Measurements from ENCODE around the gene PAQR7. TPM values are rescaled to one million over a fixed set of nuclear protein-coding genes. Genes with fewer than 3 reads are reported as not detected.
A peak's percentile ranks its signal among the peaks of the same experiment; 100 is the strongest.

PAQR7 gene
- total RNA-seq, 1 experiment from 2014 or later, result 7.9 TPM

DNA sequence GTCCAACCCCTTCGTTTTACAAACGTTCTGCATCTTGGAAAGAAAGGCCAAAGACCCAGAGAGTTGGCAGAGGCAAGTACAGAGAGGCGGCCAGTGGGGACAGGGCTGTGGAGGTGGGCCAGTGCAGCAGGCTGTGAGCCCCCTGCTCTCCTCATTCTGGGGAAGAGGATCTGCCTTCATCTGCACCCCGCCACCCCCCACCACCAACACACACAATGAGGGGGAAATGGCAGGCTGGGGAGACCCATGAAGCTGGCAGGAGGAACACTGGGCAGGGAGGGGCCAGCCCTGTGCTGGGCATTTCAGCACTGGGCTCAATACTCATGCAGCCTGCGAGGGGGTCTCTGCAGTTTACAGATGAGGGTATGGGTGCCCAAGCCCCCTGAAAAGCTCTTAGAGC, 16.1 kb upstream of the PAQR7 start:
- no peaks in the 10 kb centered on the region; the same call in none of the 2 replicates for H3K36me3 ChIP-seq (replicated peaks; ENCODE audit: control insufficient read depth, insufficient read depth, low read length)
- no peaks in the 10 kb centered on the region for H3K27me3 ChIP-seq (ENCODE audit: control insufficient read depth, insufficient read depth, low read length)
- DNase-seq, result no peak
- H3K4me3 ChIP-seq (ENCODE audit: insufficient read depth, low read depth, low read length), result no peak overlapping the region

DNA sequence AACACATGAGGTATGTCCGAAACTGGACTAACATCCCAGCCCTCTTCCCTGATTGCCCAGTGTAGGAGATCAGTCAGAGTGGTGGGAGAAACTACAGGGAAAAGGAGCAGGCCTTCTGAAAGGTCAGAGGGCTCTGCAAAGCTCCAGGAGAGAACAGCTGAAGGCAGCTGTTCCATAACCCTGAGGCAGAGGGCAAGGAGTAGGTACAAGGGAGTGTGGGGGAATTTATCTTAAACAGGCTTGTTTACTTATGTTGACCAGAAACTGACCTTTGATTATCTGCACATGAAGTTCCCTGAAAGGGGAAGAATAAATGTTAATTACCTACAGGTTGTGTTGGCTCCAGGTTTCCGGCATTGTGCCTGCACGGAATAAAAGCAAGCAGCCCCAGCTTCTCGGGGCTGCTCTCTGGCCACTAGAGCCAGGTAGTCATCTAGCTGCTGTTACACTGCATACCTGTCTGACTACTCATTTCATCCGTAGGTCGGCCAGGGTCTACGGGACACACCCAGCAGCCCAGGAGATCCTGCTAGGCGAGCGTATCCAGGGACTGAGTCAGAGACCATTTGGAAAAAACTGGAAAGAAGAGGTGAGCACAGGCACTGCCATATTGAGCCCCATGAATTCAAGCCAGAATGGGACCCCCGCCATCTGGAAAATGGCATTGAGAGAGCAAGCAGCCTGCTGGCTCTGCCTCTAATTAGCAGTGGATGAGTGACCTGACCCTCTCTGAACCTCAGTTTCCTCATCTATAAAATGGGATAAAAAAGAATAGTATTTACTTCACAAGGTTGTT, 14.9 kb upstream of the PAQR7 start:
- DNase-seq, result no peak
- H3K4me3 ChIP-seq (ENCODE audit: insufficient read depth, low read depth, low read length), result no peak overlapping the region
- no peaks in the 10 kb centered on the region; the same call in 1 of the 2 replicates for H3K36me3 ChIP-seq (replicated peaks; ENCODE audit: control insufficient read depth, insufficient read depth, low read length)
- no peaks in the 10 kb centered on the region for H3K27me3 ChIP-seq (ENCODE audit: control insufficient read depth, insufficient read depth, low read length)

DNA sequence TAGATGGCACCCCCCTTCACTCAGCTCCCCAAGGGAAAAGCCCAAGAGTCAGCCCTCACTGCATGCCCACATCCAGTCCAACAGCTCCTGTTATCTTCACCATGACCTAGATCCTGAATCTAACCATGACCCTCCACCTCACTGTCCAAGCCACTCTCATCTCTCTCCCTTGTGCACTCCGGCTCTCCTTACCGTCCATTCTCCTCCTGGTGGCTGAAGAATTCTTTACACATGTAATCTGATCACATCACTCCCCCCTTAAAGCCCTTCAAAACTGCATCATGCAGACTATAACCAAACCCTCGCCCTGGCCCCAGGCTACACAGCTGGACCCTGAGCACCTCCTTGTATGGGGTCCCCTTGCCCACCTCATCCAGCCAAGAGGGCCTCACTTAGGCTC, 14.0 kb upstream of the PAQR7 start:
- no peak for DNase-seq
- H3K4me3 ChIP-seq (ENCODE audit: insufficient read depth, low read depth, low read length), result no peak overlapping the region
- H3K27me3 ChIP-seq (ENCODE audit: control insufficient read depth, insufficient read depth, low read length), result no peaks in the 10 kb centered on the region
- no peaks in the 10 kb centered on the region; the same call in 1 of the 2 replicates for H3K36me3 ChIP-seq (replicated peaks; ENCODE audit: control insufficient read depth, insufficient read depth, low read length)

DNA sequence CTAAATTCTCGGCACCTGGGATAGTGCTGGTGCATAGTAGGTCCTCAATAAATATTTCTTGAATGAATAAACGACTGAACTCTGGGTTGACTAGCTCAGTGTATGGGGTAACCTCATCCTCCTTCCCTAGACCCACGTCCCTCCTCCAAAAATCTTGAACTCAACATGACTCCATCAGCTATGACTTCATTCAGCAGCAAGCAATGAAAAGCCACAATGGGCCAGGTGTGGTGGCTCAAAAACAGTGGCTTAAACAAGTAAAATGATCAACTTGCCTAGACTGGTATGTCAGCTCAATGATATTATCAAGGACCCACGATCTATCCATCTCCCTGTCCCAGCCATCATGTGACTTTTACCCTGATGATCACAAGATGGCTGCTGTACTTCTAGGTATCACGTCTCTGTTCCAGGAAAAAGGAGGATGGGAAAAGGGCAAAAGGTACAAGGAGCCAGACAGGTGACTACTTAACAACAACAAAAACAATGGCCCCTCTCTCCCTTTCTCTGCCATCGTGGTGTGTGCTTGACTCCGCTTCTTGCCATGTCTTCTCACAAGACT, 13.0 kb upstream of the PAQR7 start:
- H3K4me3 ChIP-seq (ENCODE audit: insufficient read depth, low read depth, low read length), result no peak overlapping the region
- H3K27me3 ChIP-seq (ENCODE audit: control insufficient read depth, insufficient read depth, low read length), result no peaks in the 10 kb centered on the region
- DNase-seq, result no peak
- no peaks in the 10 kb centered on the region for H3K36me3 ChIP-seq (replicated peaks; ENCODE audit: control insufficient read depth, insufficient read depth, low read length)

DNA sequence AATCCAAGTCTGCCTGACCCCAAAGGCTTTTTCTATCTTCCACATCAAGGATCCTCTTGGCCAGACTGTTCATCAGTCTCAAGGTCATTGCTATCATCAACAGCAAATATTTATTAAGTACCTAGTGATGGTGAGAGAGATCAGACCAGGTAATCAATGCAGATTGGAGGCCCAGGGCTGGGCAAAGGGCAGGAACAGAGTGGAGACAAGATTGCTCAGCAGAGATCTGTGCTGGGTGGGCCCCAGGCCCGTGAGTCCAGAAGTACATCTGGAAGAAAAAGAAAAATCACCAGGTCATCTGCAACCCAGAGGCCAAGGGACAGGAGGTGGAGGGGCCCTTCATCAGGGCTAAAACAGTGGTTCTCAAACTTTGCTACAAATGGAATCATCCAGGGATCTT, 10.1 kb upstream of the PAQR7 start:
- Histone ChIP-seq H3K36me3 (replicated peaks; ENCODE audit: control insufficient read depth, insufficient read depth, low read length) (no peaks in the 10 kb centered on the region), H3K27me3 (ENCODE audit: control insufficient read depth, insufficient read depth, low read length) (no peaks in the 10 kb centered on the region; the same call in 1 of the 2 replicates), H3K4me3 (ENCODE audit: insufficient read depth, low read depth, low read length) (no peak overlapping the region)
- DNase-seq, result no peak

DNA sequence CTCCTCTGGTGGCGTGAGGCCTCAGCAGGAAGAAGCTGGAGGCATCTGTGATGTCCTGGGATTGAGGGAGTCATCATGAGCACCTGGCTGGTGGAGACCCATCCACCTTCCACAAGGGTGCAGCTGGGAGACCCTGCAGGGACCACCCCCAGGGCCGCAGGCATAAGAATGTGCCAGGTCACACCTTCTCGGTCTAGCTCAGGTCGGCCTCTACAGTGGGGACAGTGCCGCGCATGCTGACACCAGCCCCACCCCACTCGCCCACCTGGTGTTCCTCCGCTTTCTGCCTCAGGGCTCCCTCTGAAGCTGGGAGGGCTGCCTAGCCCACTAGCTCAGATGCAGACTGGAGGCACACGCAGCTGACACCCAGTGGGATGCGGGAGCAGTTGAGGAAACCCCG, 5.8 kb upstream of the PAQR7 start:
- peak; percentile 32 for DNase-seq
- no peaks in the 10 kb centered on the region; the same call in none of the 2 replicates for H3K27me3 ChIP-seq (ENCODE audit: control insufficient read depth, insufficient read depth, low read length)

DNA sequence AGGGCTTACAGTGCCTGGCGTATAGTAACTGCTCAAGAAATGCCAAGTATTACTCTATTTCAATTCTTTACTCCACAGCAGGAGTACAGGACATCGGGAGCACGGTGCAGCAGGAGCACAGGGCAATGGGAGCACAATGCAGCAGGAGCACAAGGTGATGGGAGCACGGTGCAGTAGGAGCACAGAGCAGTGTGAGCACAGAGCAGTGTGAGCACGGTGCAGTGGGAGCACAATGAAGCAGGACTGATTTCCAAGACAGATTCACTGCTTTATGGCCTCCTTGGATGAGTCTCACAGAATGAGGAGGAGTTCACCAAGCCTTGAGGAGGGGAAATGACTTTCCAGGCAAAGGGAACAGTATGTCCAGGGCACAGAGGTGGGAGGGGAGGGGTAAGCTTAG, 5.0 kb upstream of the PAQR7 start:
- H3K27me3 ChIP-seq (ENCODE audit: control insufficient read depth, insufficient read depth, low read length), result no peaks in the 10 kb centered on the region; the same call in none of the 2 replicates
- H3K4me3 ChIP-seq (ENCODE audit: insufficient read depth, low read depth, low read length), result no peak overlapping the region
- peak; percentile 13 for DNase-seq
- H3K36me3 ChIP-seq (replicated peaks; ENCODE audit: control insufficient read depth, insufficient read depth, low read length), result no peaks in the 10 kb centered on the region

More for the DNA sequence above, 5.8 kb upstream of the PAQR7 start:
- Histone ChIP-seq H3K4me3 (ENCODE audit: insufficient read depth, low read depth, low read length) (no peak overlapping the region), H3K36me3 (replicated peaks; ENCODE audit: control insufficient read depth, insufficient read depth, low read length) (no peaks in the 10 kb centered on the region)

DNA sequence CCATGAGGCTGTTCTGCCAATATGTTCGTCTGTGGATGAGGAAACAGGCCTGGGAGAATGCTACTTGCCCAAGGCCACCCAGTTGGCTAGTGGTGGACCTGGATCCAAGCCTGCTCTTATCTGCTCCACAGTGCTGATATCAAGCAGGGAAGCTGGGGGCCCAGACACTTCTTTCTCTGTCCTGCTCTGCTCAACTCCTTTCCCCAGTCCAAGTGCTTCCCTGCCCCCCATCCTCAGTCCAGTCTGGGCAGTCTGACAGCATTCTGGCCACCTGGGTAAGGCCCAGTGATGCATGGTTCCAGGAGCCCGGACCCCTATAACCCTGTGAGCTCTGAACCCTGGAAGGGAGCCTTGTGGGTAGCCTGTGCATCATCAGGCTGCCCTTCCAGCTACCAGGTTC, 4.2 kb upstream of the PAQR7 start:
- DNase-seq, result no peak
- no peaks in the 10 kb centered on the region for H3K36me3 ChIP-seq (replicated peaks; ENCODE audit: control insufficient read depth, insufficient read depth, low read length)

DNA sequence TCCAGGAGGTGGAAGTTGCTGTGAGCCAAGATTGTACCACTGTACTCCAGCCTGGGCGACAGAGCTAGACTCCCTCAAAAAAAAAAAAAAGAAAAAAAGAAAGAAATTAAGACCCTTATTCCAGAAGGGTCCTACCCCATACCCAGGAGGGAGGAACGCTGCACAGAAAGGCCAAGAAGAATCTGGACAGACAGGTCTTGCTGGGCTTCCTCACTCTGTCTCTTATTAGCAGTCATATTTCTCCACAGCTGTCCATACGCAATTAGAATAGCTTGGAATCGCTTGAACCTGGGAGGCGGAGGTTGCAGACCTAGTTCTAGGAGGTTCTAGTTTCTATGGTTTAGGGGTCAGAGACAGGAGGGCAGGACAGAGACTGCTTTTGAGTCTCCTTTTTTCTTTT, 3.2 kb upstream of the PAQR7 start:
- Histone ChIP-seq H3K27me3 (ENCODE audit: control insufficient read depth, insufficient read depth, low read length) (peaks cover 2% of the 10 kb centered on the region), H3K36me3 (replicated peaks; ENCODE audit: control insufficient read depth, insufficient read depth, low read length) (no peaks in the 10 kb centered on the region), H3K4me3 (ENCODE audit: insufficient read depth, low read depth, low read length) (no peak overlapping the region)
- DNase-seq, result no peak

More for the DNA sequence above, 4.2 kb upstream of the PAQR7 start:
- no peaks in the 10 kb centered on the region; the same call in none of the 2 replicates for H3K27me3 ChIP-seq (ENCODE audit: control insufficient read depth, insufficient read depth, low read length)
- H3K4me3 ChIP-seq (ENCODE audit: insufficient read depth, low read depth, low read length), result no peak overlapping the region

DNA sequence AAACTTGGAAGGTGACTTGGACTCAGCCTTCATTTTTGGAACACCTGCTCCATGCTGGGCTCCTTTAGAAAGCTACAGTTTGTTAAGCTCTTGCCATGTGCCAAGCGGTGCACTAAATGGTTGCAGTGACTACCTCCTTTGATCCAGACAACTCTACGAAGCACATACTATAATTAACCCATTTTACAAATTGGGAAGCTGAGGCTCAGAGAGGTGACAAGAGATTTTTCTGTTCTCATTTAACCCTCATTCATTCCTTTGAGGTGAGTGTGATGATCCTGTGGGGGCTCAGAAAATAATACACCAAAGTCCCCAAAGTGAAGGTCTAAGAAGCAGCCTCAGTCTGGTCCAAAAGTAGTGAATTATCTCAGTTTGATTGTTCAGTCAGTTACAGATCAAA, 1.6 kb upstream of the PAQR7 start:
- peaks cover 2% of the 10 kb centered on the region for H3K27me3 ChIP-seq (ENCODE audit: control insufficient read depth, insufficient read depth, low read length)
- H3K4me3 ChIP-seq (ENCODE audit: insufficient read depth, low read depth, low read length), result no peak overlapping the region
- H3K36me3 ChIP-seq (replicated peaks; ENCODE audit: control insufficient read depth, insufficient read depth, low read length), result no peaks in the 10 kb centered on the region

DNA sequence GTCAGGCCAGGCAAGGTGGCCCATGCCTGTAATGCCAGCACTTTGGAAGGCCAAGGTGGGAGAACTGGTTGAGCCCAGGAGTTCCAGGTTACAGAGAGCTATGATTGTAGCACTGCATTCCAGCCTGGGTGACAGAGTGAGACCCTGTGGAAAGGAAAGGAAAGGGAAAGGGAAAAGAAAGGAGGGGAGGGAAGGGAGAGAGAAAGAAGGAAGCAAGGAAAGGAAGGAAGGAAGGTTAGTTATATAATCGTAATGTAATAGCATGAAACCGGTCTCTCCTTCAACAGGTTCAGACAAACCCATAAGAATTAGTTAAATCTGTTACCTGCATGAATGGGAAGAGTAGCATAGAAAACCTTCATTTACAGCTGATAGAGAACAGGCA, 1.2 kb upstream of the PAQR7 start:
- H3K4me3 ChIP-seq (ENCODE audit: insufficient read depth, low read depth, low read length), result no peak overlapping the region
- no peak for DNase-seq
- no peaks in the 10 kb centered on the region for H3K36me3 ChIP-seq (replicated peaks; ENCODE audit: control insufficient read depth, insufficient read depth, low read length)
- peaks cover 2% of the 10 kb centered on the region for H3K27me3 ChIP-seq (ENCODE audit: control insufficient read depth, insufficient read depth, low read length)

More for the DNA sequence above, 1.6 kb upstream of the PAQR7 start:
- DNase-seq, result no peak

DNA sequence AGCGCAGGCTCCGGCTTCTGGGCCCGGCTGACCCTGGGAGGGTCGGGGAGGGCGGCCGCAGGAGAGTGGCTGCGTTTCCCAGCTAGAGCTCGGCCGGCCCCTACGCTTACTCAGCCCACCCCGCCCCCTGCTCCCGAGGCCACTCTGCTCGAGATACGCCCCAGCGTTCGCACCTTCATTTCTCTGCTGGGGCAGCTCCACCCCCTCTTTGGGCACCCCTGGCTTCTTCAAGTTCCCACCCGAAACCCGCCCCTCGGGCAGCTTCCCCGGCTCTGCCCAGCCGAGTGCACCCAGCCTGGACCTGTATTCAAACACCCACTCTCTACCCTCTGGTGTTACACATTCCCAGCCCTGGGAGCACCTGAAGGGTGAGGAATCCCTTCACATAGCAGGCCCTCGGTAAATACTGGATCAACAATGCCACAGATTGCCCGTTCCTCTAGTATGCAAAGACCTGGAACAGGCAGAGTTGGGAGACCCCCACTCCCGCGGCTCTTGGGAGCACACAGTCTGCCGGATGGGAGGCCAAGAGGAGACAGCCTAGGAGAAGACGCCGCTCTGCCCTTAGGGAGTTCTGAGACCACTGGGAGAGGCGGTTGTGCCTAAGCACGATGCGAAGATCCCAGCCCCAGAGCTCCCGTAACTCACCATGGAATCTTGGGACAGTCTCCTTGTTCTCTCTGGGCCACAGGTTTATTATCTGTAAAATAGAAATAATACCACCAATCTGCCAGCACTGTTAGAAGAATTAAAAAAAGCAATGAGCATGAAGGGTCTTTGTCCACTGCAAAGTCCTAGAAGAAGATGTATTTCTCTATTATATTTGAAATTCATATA, 566 bp upstream of the PAQR7 start:
- peak; percentile 92 for DNase-seq
- Histone ChIP-seq H3K4me3 (ENCODE audit: insufficient read depth, low read depth, low read length) (peak overlapping the region; percentile 74), H3K36me3 (replicated peaks; ENCODE audit: control insufficient read depth, insufficient read depth, low read length) (no peaks in the 10 kb centered on the region), H3K27me3 (ENCODE audit: control insufficient read depth, insufficient read depth, low read length) (peaks cover 2% of the 10 kb centered on the region)

DNA sequence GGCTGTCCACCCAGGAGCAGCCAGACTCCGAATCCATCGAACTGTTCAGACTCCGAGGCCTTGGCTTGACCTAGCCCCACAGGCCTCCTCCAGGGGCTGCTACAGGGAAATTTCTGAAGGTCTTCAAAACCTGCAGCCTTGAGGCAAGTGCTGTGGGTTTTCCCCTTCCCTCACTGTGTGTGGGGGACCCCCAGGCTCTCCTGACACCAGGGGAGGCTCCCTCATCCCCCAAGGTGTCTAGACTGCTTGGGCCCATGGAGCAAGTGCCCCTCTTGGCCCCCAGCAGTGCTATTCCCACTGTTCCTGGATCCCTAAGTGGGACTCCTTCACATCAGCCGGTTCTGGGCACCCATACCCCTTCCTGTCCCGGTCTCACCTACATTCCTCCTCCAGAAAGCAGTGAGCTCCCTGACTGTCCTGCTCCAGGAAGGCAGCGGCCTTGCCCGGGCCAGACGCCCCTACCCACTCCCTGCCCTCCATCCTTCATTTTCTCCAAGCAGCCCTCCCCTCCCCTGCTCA, 814 bp downstream of the PAQR7 start:
- Histone ChIP-seq H3K36me3 (replicated peaks; ENCODE audit: control insufficient read depth, insufficient read depth, low read length) (no peaks in the 10 kb centered on the region), H3K4me3 (ENCODE audit: insufficient read depth, low read depth, low read length) (peak overlapping the region; percentile 74), H3K27me3 (ENCODE audit: control insufficient read depth, insufficient read depth, low read length) (peaks cover 2% of the 10 kb centered on the region)
- DNase-seq, result peak; percentile 10

DNA sequence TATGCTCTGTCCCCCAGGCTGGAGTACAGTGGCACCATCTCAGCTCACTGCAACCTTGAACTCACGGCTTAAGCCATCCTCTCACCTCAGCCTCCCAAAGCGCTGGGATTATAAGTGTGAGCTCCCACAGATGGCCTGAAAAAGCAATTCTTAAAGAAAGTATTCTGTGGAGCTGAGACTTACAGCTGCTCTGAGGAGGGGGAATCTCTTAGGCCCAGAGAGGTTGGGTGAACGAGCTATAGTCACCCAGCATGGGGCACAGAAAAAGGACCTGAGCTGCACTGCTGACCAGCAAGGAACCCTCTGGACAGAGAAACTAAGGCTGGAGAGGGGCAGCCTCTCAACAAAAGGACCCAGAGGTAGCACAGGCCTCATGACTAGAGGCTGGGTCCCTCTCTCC, 1.3 kb downstream of the PAQR7 start:
- Histone ChIP-seq H3K4me3 (ENCODE audit: insufficient read depth, low read depth, low read length) (no peak overlapping the region), H3K27me3 (ENCODE audit: control insufficient read depth, insufficient read depth, low read length) (peaks cover 2% of the 10 kb centered on the region), H3K36me3 (replicated peaks; ENCODE audit: control insufficient read depth, insufficient read depth, low read length) (no peaks in the 10 kb centered on the region)
- no peak for DNase-seq
